Body of pancreas (tissue), 4 donors: ENCODE results near the gene CXXC1.

Experiments
- CTCF ChIP-seq, 7 experiments: fragments of 450-650 bp in 4 of 7; fragments of 200-600 bp in 3 of 7; sonication (generic) in 3 of 7; IDR thresholded peaks; one replicate each; pipeline ENCODE4 v1.5.1; 2016 to 2019; ENCODE audit warnings: antibody characterized with exemption in 7 of 7
- POLR2A ChIP-seq, 3 donors: fragments of 450-650 bp; IDR thresholded peaks; one replicate each; pipeline ENCODE4 v1.6.1; 2016; ENCODE audit warnings: antibody characterized with exemption in 3 of 3, mild to moderate bottlenecking in 2 of 3

- TF ChIP-seq CTCF (IDR thresholded peaks at IDR 0.05) (no peak), POLR2A (IDR thresholded peaks at IDR 0.05) (no peak)
These were observed 1.7 kb downstream of the CXXC1 start for GRCh38 chr18:50285631-50286321.
